Lower leg skin (tissue), 4 donors: ENCODE results near the gene ABCC10. TPM values are rescaled to one million over a fixed set of nuclear protein-coding genes. Genes with fewer than 3 reads are reported as not detected.

ENCODE experiments used
- DNase-seq, 2 donors: peaks; one replicate each; pipeline ENCODE4 v3.0.0-alpha.2; 2019; ENCODE audit warnings: low spot score in 2 of 2
- H3K4me3 ChIP-seq: fragments of 200-600 bp; sonication (generic); 2 replicates; pipeline ENCODE4 v1.5.1; 2017; ENCODE audit warnings: mild to moderate bottlenecking, low read depth; ENCODE audit not compliant: poor library complexity, severe bottlenecking
- CTCF ChIP-seq, 3 donors: fragments of 450-650 bp; IDR thresholded peaks; one replicate each; pipeline ENCODE4 v1.5.1; 2016; ENCODE audit warnings: antibody characterized with exemption in 3 of 3, mild to moderate bottlenecking in 3 of 3, moderate library complexity in 2 of 3
- POLR2A ChIP-seq, 2 donors: fragments of 450-650 bp; IDR thresholded peaks; one replicate each; pipeline ENCODE4 v1.6.1; 2016 to 2017; ENCODE audit warnings: antibody characterized with exemption in 2 of 2, mild to moderate bottlenecking in 1 of 2, moderate library complexity in 1 of 2
- WGBS, 2 donors: methylation state at CpG; one replicate each; pipeline ENCODE4 v1.1.5; 2018; 5-methylcytosine and 5-hydroxymethylcytosine counted together
- intact Hi-C: fragments of 100-400 bp; cut with DNase I; formaldehyde crosslinking; loops from one replicate; pipeline ENCODE4 v1.15.0; 2023; ENCODE audit warnings: low total_unique reads
- total RNA-seq, 4 donors: library from RNA; depleted of rRNA; stranded (reverse); fragments of >200 nt; gene quantifications; one replicate each; pipeline ENCODE4 v1.1.0, GENCODE V29; 2016

ABCC10 gene
- total RNA-seq, 4 donors from 2014 or later, result 9.4 to 17.9 (median 15.9) TPM

- no peak for TF ChIP-seq CTCF (IDR thresholded peaks at IDR 0.05)
- TF ChIP-seq POLR2A (IDR thresholded peaks at IDR 0.05), result no peak
- DNase-seq, result no peak
- intact Hi-C loops, result no loop called here
- 69 to 75% methylated on average over 10 of the region's 10 CpGs for WGBS, 2 donors
- H3K4me3 ChIP-seq, result no peak overlapping the region
Observed at GRCh38 chr6:43444036-43444435, 16.7 kb downstream of the ABCC10 start.

- WGBS, 2 donors, result 83 to 84% methylated on average over 8 of the region's 8 CpGs
- intact Hi-C loops, result no loop called here
- DNase-seq, result no peak
- H3K4me3 ChIP-seq, result no peak overlapping the region
- TF ChIP-seq CTCF (IDR thresholded peaks at IDR 0.05) (no peak), POLR2A (IDR thresholded peaks at IDR 0.05) (no peak)
Observed at GRCh38 chr6:43444582-43444981, 17.2 kb downstream of the ABCC10 start.

- TF ChIP-seq POLR2A (IDR thresholded peaks at IDR 0.05) (no peak), CTCF (IDR thresholded peaks at IDR 0.05) (no peak)
- no peak overlapping the region for H3K4me3 ChIP-seq
- WGBS, 2 donors, result 74 to 77% methylated on average over 16 of the region's 16 CpGs
- DNase-seq, result no peak
- intact Hi-C loops, result no loop called here
Observed at GRCh38 chr6:43445576-43445975, 18.2 kb downstream of the ABCC10 start.

- 90 to 93% methylated on average over 16 of the region's 16 CpGs for WGBS, 2 donors
- TF ChIP-seq POLR2A (IDR thresholded peaks at IDR 0.05) (no peak), CTCF (IDR thresholded peaks at IDR 0.05) (no peak)
- H3K4me3 ChIP-seq, result no peak overlapping the region
- intact Hi-C loops, result no loop called here
- DNase-seq, result no peak
Observed at GRCh38 chr6:43447604-43448003, 20.3 kb downstream of the ABCC10 start.

GRCh38 chr6:43448916-43449315 lies 21.6 kb downstream of the ABCC10 start:
- TF ChIP-seq POLR2A (IDR thresholded peaks at IDR 0.05) (no peak), CTCF (IDR thresholded peaks at IDR 0.05) (no peak)
- no peak for DNase-seq
- H3K4me3 ChIP-seq, result no peak overlapping the region
- 83 to 84% methylated on average over 4 of the region's 4 CpGs for WGBS, 2 donors
- intact Hi-C loops, result no loop called here

- intact Hi-C loops, result loop anchor here (5.0 kb wide), 1 partner anchor 57 kb away; no protein-coding TSS in a partner anchor
- TF ChIP-seq POLR2A (IDR thresholded peaks at IDR 0.05) (no peak), CTCF (IDR thresholded peaks at IDR 0.05) (no peak)
- no peak overlapping the region for H3K4me3 ChIP-seq
- DNase-seq, result no peak
- WGBS, 2 donors, result 86 to 88% methylated on average over 12 to 13 of the region's 13 CpGs
Observed at GRCh38 chr6:43450699-43451131, 23.4 kb downstream of the ABCC10 start.
